Endothelial cell of umbilical vein (primary cell): Measurements from ENCODE around the gene KRT222. TPM values are rescaled to one million over a fixed set of nuclear protein-coding genes. Genes with fewer than 3 reads are reported as not detected.

Experiments
- BruUV-seq: library from RNA; stranded (reverse); fragments of 400-500 nt; replicated peaks from 2 replicates; lab custom pipeline; 2021; lab: Mats Ljungman, UMichigan
- CTCF ChIA-PET: fragments of 300-600, 350-600 bp; sonication (Branson Sonifier 250); formaldehyde crosslinking; loops from one replicate; lab custom pipeline; 2021; ENCODE audit warnings: antibody characterized with exemption, inconsistent platforms; lab: Charles Lee
- POLR2A ChIA-PET: fragments of 300-600, 350-600 bp; sonication (Branson Sonifier 250); formaldehyde crosslinking; loops from one replicate; lab custom pipeline; 2021; ENCODE audit warnings: antibody characterized with exemption, inconsistent platforms; lab: Charles Lee
- DNase-seq: peaks from one replicate; pipeline ENCODE4 v3.0.0-alpha.2; 2011; ENCODE audit warnings: low read depth, low spot score
- FAIRE-seq: peaks from 2 replicates; lab custom pipeline; 2011; peaks lifted over from hg19 to GRCh38; lab: Jason Lieb, UNC
- H2AFZ ChIP-seq: 2 replicates; pipeline ENCODE4 v1.6.0; 2012; ENCODE audit warnings: low read depth, low read length, control low read depth, inconsistent platforms
- H3K27ac ChIP-seq: 2 replicates; pipeline ENCODE4 v1.5.1; 2011; ENCODE audit warnings: low read depth, mild to moderate bottlenecking, control low read depth, low read length, moderate library complexity; ENCODE audit not compliant: insufficient read depth
- H3K27me3 ChIP-seq, 2 experiments: 2 replicates each; pipeline versions ENCODE4 v1.6.0 to v1.6.1; 2011; ENCODE audit warnings: low read length in 2 of 2, mixed read lengths in 1 of 2; ENCODE audit not compliant: control insufficient read depth in 2 of 2, insufficient read depth in 2 of 2
- H3K36me3 ChIP-seq, 2 experiments: 2 replicates in 1 of 2; 3 replicates in 1 of 2; pipeline ENCODE4 v1.5.1; 2011; ENCODE audit warnings: low read length in 2 of 2, mild to moderate bottlenecking in 1 of 2, moderate library complexity in 1 of 2; ENCODE audit not compliant: control insufficient read depth in 2 of 2, insufficient read depth in 2 of 2; ENCODE audit errors: extremely low read depth in 1 of 2
- H3K4me1 ChIP-seq: 3 replicates; pipeline ENCODE4 v1.5.1; 2011; ENCODE audit warnings: mild to moderate bottlenecking, low read length; ENCODE audit not compliant: control insufficient read depth, insufficient read depth; ENCODE audit errors: extremely low read depth
- H3K4me2 ChIP-seq: 2 replicates; pipeline ENCODE4 v1.6.1; 2011; ENCODE audit warnings: low read length, control low read depth, mixed read lengths; ENCODE audit not compliant: insufficient read depth
- H3K4me3 ChIP-seq, 3 experiments: fragments of 200-600 bp in 1 of 3; sonication (generic), shearing (Covaris generic) in 1 of 3; replicated peaks in 1 of 3; 2 replicates each; pipeline ENCODE4 v1.5.1; 2011 to 2016; ENCODE audit warnings: control low read depth in 3 of 3, low read length in 3 of 3, mild to moderate bottlenecking in 2 of 3, inconsistent platforms in 1 of 3, low read depth in 1 of 3, moderate library complexity in 1 of 3; ENCODE audit not compliant: insufficient read depth in 1 of 3
- H3K79me2 ChIP-seq: 2 replicates; pipeline ENCODE4 v1.6.0; 2012; ENCODE audit warnings: low read length, inconsistent platforms; ENCODE audit not compliant: control insufficient read depth, insufficient read depth
- H3K9ac ChIP-seq: replicated peaks from 2 replicates; pipeline ENCODE3; 2011; ENCODE audit warnings: low read length, control low read depth; ENCODE audit not compliant: insufficient read depth; ENCODE audit errors: extremely low read depth
- H3K9me1 ChIP-seq: replicated peaks from 3 replicates; pipeline ENCODE4 v1.6.0; 2011; ENCODE audit warnings: mild to moderate bottlenecking, low read length; ENCODE audit not compliant: control insufficient read depth, insufficient read depth; ENCODE audit errors: extremely low read depth
- H3K9me3 ChIP-seq: replicated peaks from 2 replicates; pipeline ENCODE4 v1.5.1; 2012; ENCODE audit warnings: low read length, inconsistent platforms; ENCODE audit not compliant: control insufficient read depth, insufficient read depth
- H4K20me1 ChIP-seq: replicated peaks from 2 replicates; pipeline ENCODE3; 2011; ENCODE audit warnings: mild to moderate bottlenecking, low read length; ENCODE audit not compliant: control insufficient read depth, insufficient read depth; ENCODE audit errors: extremely low read depth
- EZH2 ChIP-seq: IDR thresholded peaks from 2 replicates; pipeline ENCODE4 v1.6.1; 2012; ENCODE audit warnings: borderline replicate concordance, low read depth, mild to moderate bottlenecking, moderate library complexity, low read length, inconsistent platforms; ENCODE audit not compliant: severe bottlenecking
- FOS ChIP-seq: IDR thresholded peaks from 2 replicates; pipeline ENCODE4 v1.6.1; 2011; ENCODE audit warnings: mild to moderate bottlenecking, low read length, moderate library complexity, borderline replicate concordance; ENCODE audit not compliant: insufficient read depth
- GATA2 ChIP-seq: IDR thresholded peaks from 2 replicates; pipeline ENCODE4 v1.7.0; 2011; ENCODE audit warnings: low read depth, mild to moderate bottlenecking, moderate library complexity, mixed read lengths, low read length; ENCODE audit not compliant: insufficient read length, insufficient read depth
- JUN ChIP-seq: IDR thresholded peaks from 2 replicates; pipeline ENCODE4 v1.6.1; 2011; ENCODE audit warnings: borderline replicate concordance, low read depth; ENCODE audit not compliant: insufficient read length, insufficient read depth
- MYC ChIP-seq: IDR thresholded peaks from one replicate; pipeline ENCODE4 v1.6.1; 2011; ENCODE audit warnings: mild to moderate bottlenecking, low read depth, low read length
- POLR2A ChIP-seq: IDR thresholded peaks from 2 replicates; pipeline ENCODE4 v1.6.1; 2012; ENCODE audit warnings: low read depth, mild to moderate bottlenecking, control low read depth, low read length
- POLR2AphosphoS5 ChIP-seq: IDR thresholded peaks from 2 replicates; pipeline ENCODE4 v1.6.1; 2012; ENCODE audit warnings: low read depth, mild to moderate bottlenecking, control low read depth, low read length, moderate library complexity; ENCODE audit not compliant: insufficient read depth
- dilution Hi-C: fragments of 300-500 bp; cut with MboI; formaldehyde crosslinking; loops from one replicate; pipeline ENCODE4 v1.15.0; 2019; ENCODE audit warnings: low sequenced_read_pairs; ENCODE audit not compliant: extremely low pct_ligation_motif_present
- intact Hi-C: fragments of 100-400 bp; cut with micrococcal nuclease; formaldehyde crosslinking; loops from one replicate; pipeline ENCODE4 v1.10.0; 2022
- polyA plus RNA-seq, 4 experiments: library from polyadenylated mRNA; depleted of rRNA in 3 of 4; stranded (reverse) in 3 of 4; unstranded in 1 of 4; fragments of >200 nt; gene quantifications; 2 replicates each; pipeline versions ENCODE4 v1.2.1 to v1.2.3, GENCODE V29; 2011 to 2012; ENCODE audit warnings: missing spikeins in 1 of 4
- total RNA-seq: library from RNA; stranded (reverse); gene quantifications from 2 replicates; pipeline ENCODE4 v1.2.3, GENCODE V29; 2021
- TF ChIP-seq, protein P1 (sequence below): IDR thresholded peaks from 2 replicates; pipeline ENCODE4 v1.6.1; 2011; ENCODE audit not compliant: insufficient read depth, insufficient read length
- TF ChIP-seq, protein P2 (sequence below), 2 donors: IDR thresholded peaks; 1 replicate in 1 of 2; 2 replicates in 1 of 2; pipeline ENCODE4 v1.5.1; 2011; ENCODE audit warnings: low read length in 2 of 2, mild to moderate bottlenecking in 2 of 2, moderate library complexity in 2 of 2, control low read depth in 1 of 2, inconsistent platforms in 1 of 2, low read depth in 1 of 2; ENCODE audit not compliant: insufficient read depth in 1 of 2; ENCODE audit errors: extremely low read depth in 1 of 2

KRT222 gene
- total and polyA plus RNA-seq, 2 donors (not counting 3 experiments of a cell fraction or from before 2014, with no cell fraction given), result not detected

DNA sequence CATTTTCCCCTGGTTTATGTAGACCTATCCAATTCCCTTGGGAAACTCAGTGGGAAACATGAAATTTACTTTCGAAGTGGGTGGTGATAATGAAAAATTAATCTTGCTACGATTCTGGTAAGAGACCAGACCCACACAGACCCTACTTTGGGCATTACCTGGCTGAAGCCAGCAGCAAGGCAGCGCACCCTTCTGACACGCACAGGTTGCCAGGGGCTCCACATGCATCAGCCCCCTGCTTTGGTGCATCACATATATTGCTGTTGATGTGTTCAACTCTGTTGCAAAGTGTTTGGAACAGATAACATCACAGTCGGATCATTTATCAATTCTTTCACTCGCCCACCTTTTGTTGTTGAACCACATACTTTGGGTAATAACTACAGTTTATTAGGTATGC lies 44.0 kb downstream of the KRT222 start:
- dilution Hi-C loops (no loop called here), intact Hi-C loops (loop anchor here (5.0 kb wide), 1 partner anchor 106 kb away; no protein-coding TSS in a partner anchor)
- ChIA-PET POLR2A (no interaction called here), CTCF (interaction anchor here (0.6 to 1.7 kb wide), 7 partner anchors 9 to 1099 kb away, joined by 3 to 14 read pairs (median 4); no protein-coding TSS in a partner anchor)
- H3K79me2 ChIP-seq, result no peaks in the 10 kb centered on the region
- H3K36me3 ChIP-seq, result no peaks in the 10 kb centered on the region
- no peaks in the 10 kb centered on the region for H3K9me3 ChIP-seq
- H3K9me1 ChIP-seq, result no peaks in the 10 kb centered on the region
- H3K4me3 ChIP-seq, result no peak overlapping the region
- H3K9ac ChIP-seq, result no peak overlapping the region
- H4K20me1 ChIP-seq, result no peaks in the 10 kb centered on the region
- peaks cover 0 to 3% of the 10 kb centered on the region in 2 experiments for H3K27me3 ChIP-seq
- H3K27ac ChIP-seq, result no peak overlapping the region
- no peaks in the 10 kb centered on the region for H3K4me1 ChIP-seq
- no peak overlapping the region for H2AFZ ChIP-seq
- H3K4me2 ChIP-seq, result no peak overlapping the region
- no peak for TF ChIP-seq FOS
- TF ChIP-seq, protein P1, sequence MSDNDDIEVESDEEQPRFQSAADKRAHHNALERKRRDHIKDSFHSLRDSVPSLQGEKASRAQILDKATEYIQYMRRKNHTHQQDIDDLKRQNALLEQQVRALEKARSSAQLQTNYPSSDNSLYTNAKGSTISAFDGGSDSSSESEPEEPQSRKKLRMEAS, result no peak
- no peak for TF ChIP-seq EZH2
- TF ChIP-seq JUN, result no peak
- TF ChIP-seq POLR2AphosphoS5, result no peak
- no peak for TF ChIP-seq GATA2
- no peak for TF ChIP-seq MYC
- TF ChIP-seq, protein P2, sequence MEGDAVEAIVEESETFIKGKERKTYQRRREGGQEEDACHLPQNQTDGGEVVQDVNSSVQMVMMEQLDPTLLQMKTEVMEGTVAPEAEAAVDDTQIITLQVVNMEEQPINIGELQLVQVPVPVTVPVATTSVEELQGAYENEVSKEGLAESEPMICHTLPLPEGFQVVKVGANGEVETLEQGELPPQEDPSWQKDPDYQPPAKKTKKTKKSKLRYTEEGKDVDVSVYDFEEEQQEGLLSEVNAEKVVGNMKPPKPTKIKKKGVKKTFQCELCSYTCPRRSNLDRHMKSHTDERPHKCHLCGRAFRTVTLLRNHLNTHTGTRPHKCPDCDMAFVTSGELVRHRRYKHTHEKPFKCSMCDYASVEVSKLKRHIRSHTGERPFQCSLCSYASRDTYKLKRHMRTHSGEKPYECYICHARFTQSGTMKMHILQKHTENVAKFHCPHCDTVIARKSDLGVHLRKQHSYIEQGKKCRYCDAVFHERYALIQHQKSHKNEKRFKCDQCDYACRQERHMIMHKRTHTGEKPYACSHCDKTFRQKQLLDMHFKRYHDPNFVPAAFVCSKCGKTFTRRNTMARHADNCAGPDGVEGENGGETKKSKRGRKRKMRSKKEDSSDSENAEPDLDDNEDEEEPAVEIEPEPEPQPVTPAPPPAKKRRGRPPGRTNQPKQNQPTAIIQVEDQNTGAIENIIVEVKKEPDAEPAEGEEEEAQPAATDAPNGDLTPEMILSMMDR (IDR thresholded peaks at IDR 0.05; ENCODE audit: extremely low read depth in 1 of 2, insufficient read depth in 1 of 2, low read depth in 1 of 2, low read length in 2 of 2), result no peak
- TF ChIP-seq POLR2A, result no peak
- no peak for DNase-seq
- BruUV-seq, result no TSS peak
- no peak for FAIRE-seq
